Stimulated activated CD4-positive, alpha-beta T cell treated with anti-CD3 and anti-CD28 coated beads, Interleukin-2, amount 100 ng/mL, for 24 hours (primary cell): ENCODE results near the gene ZNF317.

Source experiments
- DNase-seq, 2 donors: peaks; one replicate each; pipeline ENCODE4 v3.0.0-alpha.2; 2020

Gene ZNF317

DNA sequence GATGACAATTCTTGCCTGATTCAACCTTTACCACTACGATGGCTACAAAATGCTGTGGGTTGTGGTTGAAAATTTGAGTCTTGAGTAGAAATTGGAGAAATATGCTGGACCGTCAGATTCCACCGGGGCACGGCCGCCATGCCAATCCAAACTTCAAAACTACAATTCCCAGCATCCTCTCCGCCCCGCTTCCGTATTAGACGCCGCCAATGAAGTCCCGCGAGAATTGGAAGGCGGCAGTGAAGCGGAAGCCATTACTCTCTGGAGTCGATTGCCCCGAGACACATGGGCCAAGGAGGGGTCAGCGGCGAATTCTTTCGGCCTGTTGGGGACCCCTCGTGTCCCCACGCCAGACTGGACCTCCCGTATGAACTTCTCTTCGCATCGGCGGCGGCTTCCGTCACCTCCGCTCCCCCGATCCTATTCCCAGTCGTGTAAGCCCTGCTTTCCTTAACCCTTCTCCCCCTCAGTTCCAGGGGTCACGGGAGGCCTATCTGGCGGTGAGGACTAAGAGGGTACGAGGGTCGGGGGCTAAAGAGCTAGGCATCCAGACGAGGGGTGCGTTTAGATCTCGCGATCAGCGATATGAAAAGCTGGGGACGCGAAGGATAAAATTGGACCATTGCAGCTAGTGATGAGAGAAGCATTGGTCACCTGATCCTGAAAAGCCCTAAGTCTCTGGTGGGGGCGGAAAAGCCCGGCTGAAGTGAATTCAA, at the start of gene ZNF317:
ZNF317 (plus strand) TSS at position 239 of the 716 bp plus-strand sequence. CDS start 15,620 bp downstream, outside the sequence.
- peak; percentile 88 to 89 for DNase-seq

DNA sequence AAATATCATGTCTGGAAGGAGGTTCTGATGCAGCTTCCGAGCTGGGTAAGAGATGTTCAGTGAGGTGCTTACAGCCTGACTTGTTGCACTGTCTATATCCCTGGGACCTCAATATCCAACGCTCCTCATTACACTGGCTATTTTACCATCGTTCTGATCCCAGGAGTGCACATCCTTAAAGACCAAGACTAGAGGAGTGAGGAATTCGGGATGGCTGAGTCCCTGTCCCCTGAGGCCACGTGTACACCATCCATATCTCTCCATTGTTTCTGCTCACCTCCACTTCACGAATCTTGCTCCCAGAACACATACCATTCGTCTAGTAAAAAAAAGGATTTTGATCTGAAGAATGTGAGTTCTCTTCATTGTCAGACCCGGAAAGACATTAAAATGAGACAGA, 32.8 kb upstream of the ZNF317 start, which contains the start of gene OR7G2:
OR7G2 (minus strand) TSS at position 101 of the 400 bp plus-strand sequence. CDS start 4,232 bp downstream, outside the sequence.
- DNase-seq: no peak

GRCh38 chr19:9109959-9110358, 30.2 kb upstream of the ZNF317 start:
- no peak for DNase-seq

DNA sequence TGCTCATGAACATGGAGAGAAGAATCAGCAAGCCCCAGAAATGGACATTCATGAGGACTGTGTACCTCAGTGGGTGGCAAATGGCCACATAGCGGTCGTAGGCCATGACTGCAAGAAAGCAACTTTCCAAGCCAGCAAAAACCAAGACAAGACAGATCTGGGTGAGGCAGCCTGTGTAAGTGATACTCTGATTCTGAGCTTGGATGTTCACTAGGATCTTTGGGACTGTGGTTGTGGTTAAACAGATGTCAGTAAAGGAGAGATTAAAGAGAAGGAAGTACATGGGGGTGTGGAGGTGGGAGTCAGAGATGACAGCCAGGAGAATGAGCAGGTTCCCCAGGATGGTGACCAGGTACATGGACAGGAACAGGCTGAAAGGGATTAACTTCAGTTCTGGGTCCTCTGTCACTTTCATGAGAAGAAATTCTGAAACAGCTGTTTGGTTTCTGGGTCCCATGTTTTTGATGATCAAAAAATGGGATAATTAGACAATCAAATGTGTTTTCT, 24.8 kb upstream of the ZNF317 start, which contains the start of gene OR7G1:
OR7G1 (minus strand) TSS at position 457 of the 507 bp plus-strand sequence; CDS start at position 457, 0 bp downstream.
- DNase-seq: no peak

DNA sequence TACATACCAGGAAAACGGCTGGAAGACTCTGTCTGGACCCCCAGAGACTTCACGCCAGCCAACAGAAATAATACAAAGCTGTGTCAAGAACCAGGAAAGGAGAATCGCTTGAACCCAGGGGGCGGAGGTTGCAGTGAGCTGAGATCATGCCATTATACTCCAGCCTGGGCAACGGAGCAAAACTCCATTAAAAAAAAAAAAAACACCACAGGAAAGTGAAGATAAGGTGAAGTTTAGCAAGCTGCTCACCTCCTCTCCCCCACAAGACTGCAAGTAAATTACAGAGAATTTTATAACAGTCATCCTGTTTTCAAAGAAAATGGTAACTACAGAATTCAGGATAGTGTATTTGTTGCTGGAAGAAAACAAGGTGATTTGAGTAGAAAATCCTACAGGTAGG, 23.6 kb upstream of the ZNF317 start:
- DNase-seq: no peak

DNA sequence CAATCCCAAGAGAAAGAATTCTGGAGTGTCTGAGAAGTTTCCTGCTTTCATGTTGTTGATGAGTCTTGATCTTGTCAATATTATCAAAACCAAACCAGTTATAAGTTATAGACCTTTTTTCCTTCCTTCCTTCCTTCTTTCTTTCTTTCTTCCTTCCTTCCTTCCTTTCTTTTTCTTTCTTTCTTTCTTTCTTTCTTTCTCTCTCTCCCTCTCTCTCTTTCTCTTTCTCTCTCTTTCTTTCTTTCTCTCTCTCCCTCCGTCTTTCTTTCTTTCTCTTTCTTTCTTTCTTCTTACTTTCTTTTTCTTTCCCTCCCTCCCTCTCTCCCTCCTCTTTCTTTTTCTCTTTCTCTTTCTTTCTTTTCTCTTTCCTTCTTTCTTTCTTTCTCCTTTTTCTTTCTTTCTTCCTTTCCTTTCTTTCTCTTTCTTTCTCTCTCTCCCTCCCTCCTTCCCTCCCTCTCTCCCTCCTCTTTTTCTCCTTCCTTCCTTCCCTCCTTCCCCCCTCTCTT, 13.2 kb upstream of the ZNF317 start, which contains the start of gene OR7G3:
OR7G3 (minus strand) TSS at position 51 of the 506 bp plus-strand sequence; CDS start at position 51, 0 bp downstream.
- DNase-seq: no peak

DNA sequence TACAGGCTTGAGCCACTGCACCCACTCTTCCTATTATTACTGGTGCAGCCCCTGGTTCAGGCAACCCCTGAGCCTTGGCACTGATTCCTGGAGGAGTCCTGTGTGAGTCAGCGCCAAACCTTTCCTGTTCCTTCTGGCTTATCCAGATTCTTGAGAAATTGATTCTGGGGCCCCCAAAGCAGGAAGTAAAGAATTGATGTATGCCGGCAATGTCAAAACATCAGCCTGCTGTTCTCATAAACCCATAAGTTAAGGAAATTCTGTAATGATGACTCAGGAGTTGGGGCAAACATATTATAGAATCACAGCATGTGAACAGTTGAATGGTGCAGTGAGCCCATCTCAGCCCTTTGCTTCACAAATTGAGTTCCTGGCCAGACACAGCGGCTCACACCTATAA, 12.0 kb upstream of the ZNF317 start:
- no peak for DNase-seq

DNA sequence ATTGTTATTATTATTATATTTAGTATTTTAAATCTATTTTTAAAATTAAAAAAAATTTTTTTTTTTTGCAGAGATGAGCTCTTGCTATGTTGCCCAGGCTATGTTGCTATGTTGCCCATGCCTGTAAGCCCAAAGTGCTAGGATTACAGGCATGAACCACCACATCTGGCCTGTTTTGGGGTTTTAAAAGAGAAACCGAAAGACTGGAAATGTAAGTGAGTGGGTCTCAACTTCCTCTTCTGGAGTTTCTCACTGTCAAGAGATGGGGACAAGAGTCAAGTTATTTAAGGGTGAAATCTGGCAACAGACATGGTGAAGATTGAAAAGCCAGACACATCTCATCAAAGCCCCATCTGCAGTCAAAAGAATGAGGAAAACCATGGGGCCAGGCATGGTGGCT, 9.2 kb upstream of the ZNF317 start:
- DNase-seq: no peak

GRCh38 chr19:9132422-9132821, 7.8 kb upstream of the ZNF317 start:
- no peak for DNase-seq

DNA sequence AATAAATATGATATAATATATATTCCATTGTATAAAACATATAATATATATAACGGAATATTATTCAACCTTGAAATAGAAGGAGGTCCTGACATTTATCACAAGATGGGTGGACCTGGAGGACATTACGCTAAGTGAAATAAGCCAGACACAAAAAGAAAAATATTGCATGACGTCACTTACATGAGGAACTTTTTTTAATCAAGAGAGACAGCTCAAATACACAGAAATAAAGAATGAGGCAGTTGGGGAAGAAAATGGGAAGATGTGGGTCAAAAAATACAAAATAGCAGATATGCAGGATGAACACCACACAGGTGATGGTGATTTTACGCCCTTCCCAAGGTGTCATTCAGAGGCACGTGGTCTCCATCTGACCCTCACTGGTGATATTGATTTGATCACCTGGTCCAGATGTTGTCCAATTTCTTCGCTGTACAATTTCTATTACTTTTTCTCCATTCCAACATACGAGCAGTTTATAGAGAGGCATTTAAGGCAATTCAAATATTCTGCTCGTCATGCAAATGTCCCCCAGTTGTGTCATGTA, 513 bp upstream of the ZNF317 start:
- DNase-seq: no peak

DNA sequence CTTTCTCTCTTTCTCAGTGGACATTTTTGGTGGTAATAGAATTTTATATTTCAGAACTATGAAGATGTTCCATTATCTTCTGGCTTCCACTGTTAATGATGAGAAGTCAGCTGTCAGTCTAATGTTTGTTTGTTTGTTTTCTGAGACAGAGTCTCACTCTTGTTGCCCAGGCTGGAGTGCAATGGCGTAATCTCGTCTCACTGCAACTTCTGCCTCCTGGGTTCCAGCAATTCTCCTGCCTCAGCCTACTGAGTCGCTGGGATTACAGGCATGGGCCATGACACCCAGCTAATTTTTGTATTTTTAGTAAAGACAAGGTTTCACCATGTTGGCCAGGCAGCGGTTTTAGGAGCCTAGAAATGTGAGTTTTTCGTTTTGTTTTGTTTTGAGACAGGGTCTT, 4.7 kb downstream of the ZNF317 start:
- DNase-seq: no peak

DNA sequence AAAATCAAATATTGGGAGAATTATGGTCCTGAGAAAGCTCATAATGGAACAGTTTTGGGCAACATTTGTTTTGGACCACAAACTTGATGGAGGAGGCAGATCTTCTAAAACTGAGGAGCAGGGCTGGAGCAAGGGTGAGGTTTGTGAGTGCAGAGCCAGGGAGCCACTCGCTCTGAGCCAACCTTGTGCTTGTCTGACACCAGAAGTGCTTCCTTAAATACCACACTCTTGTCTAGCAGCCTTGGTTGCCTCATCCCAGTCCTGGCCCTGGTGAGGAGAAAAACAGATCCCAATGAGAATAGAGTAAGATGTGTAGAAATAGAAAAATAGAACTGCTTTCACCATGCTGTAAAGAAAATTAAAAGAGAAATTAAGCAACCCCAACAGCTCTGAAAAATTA, 6.7 kb downstream of the ZNF317 start:
- no peak for DNase-seq

DNA sequence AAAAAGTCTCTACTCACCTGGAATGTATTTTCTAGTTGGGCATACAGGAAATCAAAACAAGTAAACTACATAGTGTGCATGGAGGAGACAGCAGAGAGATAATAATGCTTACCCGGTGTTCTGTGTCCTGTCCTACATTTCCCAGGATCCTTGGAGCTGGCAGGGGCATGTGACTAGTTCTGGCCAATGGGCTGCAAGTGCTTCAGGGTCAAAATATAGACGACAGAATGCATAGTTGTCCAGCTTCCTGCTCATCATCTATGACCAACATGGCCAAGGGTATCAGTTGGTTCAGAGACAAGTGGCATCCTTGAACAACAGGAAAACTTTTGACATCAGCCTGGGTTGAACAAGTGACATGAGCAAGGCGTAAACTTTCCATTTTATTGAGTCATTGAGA, 8.5 kb downstream of the ZNF317 start:
- no peak for DNase-seq

DNA sequence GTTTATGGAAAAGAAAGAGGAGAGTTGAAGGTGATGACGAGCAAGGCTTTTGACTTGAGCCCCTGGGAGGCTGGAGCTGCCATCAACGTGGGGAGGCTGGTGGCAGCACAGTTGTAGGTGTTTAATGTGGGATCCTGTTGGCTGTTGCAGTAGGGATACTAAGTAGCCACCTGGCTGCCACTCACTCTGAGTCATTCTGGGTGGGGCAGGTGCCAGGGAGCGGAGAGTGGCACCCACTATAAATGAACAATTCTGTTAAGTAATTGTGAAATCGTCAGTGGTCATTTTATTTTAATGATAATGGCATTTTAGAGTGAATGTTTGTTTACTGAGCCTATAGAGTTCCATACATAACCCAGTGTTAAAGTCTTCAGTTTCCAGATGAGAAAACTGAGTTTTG, 9.8 kb downstream of the ZNF317 start:
- no peak for DNase-seq

GRCh38 chr19:9150650-9151049, 10.5 kb downstream of the ZNF317 start:
- DNase-seq: no peak

DNA sequence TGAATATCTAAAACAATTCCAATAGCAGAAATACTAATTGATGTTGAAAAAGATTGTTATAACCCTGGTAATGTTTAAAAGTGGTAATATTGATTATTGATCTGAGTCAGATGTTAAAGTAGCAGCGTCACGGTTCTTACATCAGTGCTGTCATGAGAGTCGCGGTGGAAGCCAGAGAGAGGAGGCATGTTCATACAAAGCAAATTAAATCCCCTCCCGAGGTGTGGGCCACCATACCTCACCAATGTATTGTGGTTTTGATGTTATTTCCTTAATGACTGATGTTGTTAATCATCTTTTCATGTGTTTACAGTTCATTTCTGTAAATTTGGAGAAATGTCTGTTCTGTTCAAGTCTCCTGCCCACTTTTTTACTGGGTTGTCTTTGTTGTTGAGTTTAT, 11.2 kb downstream of the ZNF317 start:
- DNase-seq: no peak

- no peak for DNase-seq
Measured at GRCh38 chr19:9155591-9155990, 15.4 kb downstream of the ZNF317 start.

DNA sequence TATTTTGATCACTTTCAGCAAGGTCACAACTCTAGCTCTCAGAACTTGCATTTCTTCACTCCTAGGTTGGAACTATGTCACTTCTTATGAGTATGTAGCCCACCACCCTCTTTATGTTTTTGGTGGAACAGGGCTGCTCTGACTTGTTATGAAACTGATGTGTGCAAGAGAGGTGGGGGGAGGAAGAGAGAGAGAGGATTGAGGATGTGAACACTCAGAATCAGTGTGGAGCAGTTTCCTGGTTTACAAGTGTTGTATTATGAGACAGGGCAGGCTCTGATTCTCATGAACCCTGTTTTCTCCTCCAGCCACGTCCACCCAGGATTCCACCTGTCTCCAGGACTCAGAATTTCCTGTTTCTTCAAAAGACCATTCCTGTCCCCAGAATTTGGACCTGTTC, 16.1 kb downstream of the ZNF317 start:
- DNase-seq: no peak

- no peak for DNase-seq
Measured at GRCh38 chr19:9159891-9160290, 19.7 kb downstream of the ZNF317 start.

DNA sequence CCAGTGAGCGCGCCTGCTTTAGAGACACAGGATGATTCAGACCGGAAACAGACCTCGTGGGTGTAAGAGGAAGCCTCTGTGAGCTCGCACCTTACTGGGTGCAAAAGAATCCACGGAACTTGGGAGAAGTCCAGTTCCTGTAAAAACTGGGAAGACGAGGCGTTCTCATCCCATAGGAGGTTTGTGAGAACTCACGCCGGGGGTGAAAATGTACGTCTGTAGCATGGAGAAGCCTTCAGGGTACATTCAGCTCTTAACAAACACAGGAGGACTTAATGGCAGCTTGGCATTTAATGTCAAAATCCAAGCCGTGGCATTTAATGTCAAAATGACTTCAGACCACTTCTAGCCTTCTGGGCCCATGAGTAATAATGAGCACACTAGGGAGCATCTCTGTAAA, 21.2 kb downstream of the ZNF317 start:
- no peak for DNase-seq

DNA sequence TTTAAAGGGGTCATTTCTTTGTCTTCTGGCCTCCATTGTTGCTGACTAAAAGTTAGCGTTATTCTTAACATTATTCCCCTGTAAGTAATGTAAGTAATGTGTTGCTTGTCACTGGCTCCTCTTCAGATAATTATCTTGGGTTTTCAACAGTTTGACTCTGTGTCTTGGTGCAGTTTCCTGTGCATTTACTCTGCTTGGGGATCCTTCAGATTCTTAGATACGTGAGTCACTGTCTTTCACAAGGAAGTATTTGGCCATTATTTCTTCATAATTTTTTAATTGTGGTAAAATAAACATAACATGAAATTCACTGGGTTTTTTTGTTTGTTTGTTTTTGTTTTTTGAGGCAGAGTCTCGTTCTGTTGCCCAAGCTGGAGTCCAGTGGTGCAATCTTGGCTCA, 25.1 kb downstream of the ZNF317 start:
- no peak for DNase-seq

GRCh38 chr19:9166846-9167245, 26.6 kb downstream of the ZNF317 start:
- DNase-seq: no peak

DNA sequence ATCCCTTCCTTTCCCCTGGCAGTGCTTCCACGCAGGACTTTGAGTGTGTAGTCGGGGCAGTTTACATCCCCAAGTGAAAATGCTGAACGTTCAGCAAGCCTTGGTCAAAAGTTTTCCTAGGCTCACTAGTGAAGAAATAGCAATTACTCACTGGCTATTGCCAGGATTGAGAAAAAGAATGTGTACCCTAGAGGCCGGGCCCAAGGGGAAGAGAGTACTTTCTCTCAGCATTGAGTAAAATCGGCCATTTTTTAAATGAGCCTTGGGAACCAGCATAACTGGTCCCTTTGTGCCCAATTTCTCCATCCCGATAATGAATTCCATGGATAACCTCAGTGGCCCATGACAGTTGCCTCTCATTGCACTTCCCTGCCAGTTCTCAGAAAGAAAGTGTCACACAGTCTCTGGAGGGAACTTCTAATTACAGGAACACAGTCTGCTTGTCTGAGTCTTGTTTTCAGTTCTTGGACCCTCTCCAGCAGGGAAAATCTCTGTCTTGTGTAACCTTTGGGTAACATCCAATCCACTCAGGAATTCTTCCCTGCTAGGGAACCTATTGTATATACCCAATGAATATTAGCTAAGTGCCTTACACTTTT, 31.3 kb downstream of the ZNF317 start:
- no peak for DNase-seq

DNA sequence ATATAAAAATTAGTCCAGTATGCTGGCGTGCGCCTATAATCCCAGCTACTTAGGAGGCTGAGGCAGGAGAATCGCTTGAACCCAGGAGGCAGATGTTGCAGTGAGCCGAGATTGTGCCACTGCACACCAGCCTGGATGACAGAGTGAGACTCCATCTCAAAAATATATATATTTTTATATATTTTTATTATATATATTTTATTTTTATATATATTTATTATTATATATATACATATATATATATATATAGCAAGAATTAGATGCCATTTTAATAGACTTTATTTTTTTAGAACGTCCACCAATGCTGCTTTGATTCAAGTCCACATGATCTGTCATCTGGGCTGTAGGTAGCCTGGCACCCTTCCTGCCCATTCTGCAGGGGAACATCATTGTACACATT, 35.1 kb downstream of the ZNF317 start:
- no peak for DNase-seq
